PC-9 (cell line): ENCODE data around the gene HGF.

Source experiments
- CTCF ChIP-seq: fragments of 200-600 bp; sonication (generic); conservative IDR thresholded peaks from 2 replicates; pipeline ENCODE4 v1.6.1; 2017; ENCODE audit warnings: mixed run types, antibody characterized with exemption, mild to moderate bottlenecking, moderate library complexity
- EZH2 ChIP-seq: fragments of 200-600 bp; sonication (generic); IDR thresholded peaks from 2 replicates; pipeline ENCODE4 v1.8.0; 2017; ENCODE audit warnings: antibody characterized with exemption, low read depth

- TF ChIP-seq CTCF (no peak), EZH2 (no peak)
Measured at GRCh38 chr7:81770728-81771223, 929 bp upstream of the HGF start.
